Measurements from ENCODE around the gene BLMH.

DNA sequence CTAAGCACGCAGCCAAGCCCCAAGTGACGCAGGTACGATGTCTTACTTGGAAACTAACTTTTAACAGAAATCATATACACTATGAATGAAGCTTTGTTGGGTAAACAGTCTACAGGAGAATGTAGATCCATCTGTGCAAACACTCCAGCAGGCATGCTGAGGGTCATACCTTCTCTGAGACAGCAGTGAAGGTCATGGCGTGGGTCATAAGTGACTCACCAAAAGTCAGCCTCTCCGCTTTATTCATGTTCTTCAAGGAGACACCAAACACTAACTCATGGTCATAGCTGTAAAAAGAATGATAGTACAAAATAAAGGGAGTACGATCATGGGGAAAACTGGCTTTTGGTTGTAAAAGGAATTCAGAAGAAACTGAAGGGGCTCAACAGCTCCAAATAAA lies 20.6 kb downstream of the BLMH start:
- no peak for TF ChIP-seq CTCF (IDR thresholded peaks at IDR 0.05; ENCODE audit: poor library complexity)
- TF ChIP-seq EZH2phosphoT487 (IDR thresholded peaks at IDR 0.05; ENCODE audit: low read depth, severe bottlenecking, unreplicated experiment): no peak
- no peak for TF ChIP-seq EZH2 (IDR thresholded peaks at IDR 0.05; ENCODE audit: borderline replicate concordance)

Data from hepatocyte (in vitro differentiated cells).